VCaP (cell line): ENCODE results near the gene PRSS56.

Experiments
- H3K27ac ChIP-seq: fragments of 450-650 bp; 2 replicates; pipeline ENCODE4 v1.5.1; 2017
- CTCF ChIP-seq: fragments of 450-650 bp; conservative IDR thresholded peaks from 2 replicates; pipeline ENCODE4 v1.5.1; 2017; ENCODE audit warnings: mild to moderate bottlenecking, moderate library complexity

Gene PRSS56

DNA sequence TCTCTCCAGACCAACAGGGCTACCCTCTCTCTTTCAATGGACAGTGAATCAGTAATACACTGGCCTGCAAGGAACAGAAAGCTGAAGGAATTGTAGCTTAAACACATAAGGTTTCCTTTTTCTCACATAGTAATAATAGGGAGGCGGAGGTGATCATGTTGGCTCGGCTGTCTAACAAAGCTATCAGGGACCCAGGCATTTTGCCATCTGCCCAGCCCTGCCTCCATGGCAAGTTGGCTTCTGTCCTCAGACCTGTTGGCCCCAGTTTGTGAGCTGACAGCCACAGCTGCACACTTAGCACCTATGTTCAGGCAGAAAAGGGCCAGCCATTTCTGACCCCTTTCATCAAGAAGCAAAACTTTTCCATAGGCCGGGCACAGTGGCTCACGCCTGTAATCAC is 17.3 kb downstream of the PRSS56 start:
- H3K27ac ChIP-seq = no peak overlapping the region
- no peak for TF ChIP-seq CTCF

DNA sequence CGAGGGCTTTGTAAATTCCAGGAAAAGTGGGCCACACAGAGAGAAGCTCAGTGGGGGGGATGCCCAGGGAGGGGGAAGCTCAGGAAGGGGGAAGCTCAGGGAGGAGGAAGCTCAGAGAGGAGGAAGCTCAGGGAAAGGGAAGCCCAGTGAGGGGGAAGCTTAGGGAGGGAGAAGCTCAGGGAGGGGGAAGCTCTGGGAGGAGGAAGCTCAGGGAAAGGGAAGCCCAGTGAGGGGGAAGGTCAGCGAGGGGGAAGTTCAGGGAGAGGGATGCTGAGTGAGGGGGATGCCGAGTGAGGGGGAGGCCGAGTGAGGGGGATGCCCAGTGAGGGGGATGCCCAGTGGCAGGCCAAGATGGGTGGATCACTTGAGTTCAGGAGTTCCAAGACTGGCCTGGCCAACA is 18.5 kb downstream of the PRSS56 start:
- no peak for TF ChIP-seq CTCF
- no peak overlapping the region for H3K27ac ChIP-seq

- TF ChIP-seq CTCF = no peak
These were observed 19.4 kb downstream of the PRSS56 start, which contains the start of gene CHRNG for GRCh38 chr2:232539298-232540231. TSS of gene CHRNG (plus strand) at chr2:232539692. CDS start at chr2:232539748, 56 bp downstream.

DNA sequence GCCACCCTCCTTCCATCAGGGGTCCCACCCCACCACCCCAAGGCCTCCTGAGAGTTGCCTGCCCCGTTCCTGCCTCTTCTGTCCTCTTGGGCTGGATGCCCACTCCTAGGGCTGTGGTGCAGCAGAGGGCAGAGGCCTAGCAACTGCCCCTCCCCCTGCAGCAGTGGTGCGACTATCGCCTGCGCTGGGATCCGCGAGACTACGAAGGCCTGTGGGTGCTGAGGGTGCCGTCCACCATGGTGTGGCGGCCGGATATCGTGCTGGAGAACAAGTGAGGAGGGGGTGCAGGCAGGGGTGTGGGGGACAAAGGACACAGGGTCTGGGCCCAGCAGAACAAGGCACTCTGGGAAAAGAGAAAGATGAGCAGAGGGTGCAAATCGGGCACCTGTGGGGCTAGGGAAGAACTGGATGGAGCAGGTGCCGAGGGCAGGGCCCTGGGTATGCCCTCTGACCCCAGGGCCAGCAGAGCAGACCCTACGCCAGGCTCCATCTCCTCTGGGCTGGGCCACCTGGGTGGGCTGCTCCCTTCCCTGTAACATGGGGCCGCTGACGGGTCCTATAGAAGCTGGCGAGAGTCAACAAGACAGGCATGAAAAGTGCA is 20.4 kb downstream of the PRSS56 start:
- TF ChIP-seq CTCF = no peak

More at GRCh38 chr2:232539298-232540231, 19.4 kb downstream of the PRSS56 start, which contains the start of gene CHRNG:
- no peak within 1 kb of the TSS for H3K27ac ChIP-seq

GRCh38 chr2:232541195-232541960 is 21.2 kb downstream of the PRSS56 start:
- TF ChIP-seq CTCF = no peak
- no peak overlapping the region for H3K27ac ChIP-seq

More for the DNA sequence above, 20.4 kb downstream of the PRSS56 start:
- H3K27ac ChIP-seq = no peak overlapping the region

GRCh38 chr2:232541961-232542714 is 21.9 kb downstream of the PRSS56 start:
- H3K27ac ChIP-seq = no peak overlapping the region
- TF ChIP-seq CTCF = no peak
